GM21381 (cell line): ENCODE data around the gene TPRN.

Experiments used
- ATAC-seq: cut with Tn5 transposase; IDR thresholded peaks from one replicate; pipeline ENCODE4 v1.9.1; 2021; ENCODE audit warnings: mild to moderate bottlenecking, moderate library complexity; ENCODE audit not compliant: unreplicated experiment

Gene TPRN

DNA sequence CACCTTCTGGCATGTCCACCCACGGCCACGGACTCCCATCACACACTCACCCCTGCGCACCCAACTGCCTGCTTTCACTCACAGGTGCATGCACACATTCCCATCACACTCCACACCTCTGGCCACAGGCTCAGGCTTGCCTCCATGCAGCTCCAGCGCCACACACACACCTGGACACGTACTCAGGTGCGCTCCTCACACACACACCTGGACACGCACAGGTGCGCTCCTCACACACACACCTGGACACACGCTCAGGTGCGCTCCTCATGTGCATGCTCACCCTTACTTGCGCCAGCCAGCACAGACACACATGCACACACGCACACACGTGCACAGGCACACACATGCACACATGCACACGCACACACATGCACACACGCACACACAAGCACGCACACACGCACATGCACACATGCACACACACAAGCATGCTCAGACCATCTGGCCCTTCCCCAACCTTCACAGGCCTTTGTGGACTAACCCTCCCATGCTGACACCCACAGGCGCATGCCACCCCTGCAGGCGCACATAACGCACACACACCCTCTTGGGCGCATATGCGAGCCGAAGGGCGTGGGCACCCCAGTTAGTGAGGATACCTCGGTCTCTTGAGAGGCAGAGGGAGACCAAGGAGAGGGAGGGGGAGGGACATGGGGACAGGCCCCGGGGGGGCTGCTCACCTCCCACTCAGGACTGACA is 53.3 kb downstream of the TPRN start:
- no peak for ATAC-seq

DNA sequence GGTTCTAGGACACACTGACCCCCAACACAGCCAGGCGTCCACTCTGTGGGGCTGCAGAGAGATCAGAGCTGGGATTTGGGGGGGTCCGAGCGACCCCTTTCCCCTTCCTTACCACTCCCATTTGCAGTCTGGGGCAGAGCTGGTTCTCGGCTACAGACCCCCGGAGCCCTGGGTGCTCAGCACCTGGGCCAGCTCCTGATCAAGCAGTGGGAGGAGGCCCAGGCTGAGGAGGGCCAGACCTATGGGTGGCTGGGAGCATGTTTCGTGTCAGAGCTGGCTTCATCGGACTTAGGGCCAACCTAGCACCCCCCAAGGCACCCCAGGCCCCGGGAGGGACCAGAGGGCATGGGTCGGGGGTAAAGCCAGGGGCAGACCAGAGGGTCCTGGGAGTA is 54.0 kb downstream of the TPRN start:
- no peak for ATAC-seq

DNA sequence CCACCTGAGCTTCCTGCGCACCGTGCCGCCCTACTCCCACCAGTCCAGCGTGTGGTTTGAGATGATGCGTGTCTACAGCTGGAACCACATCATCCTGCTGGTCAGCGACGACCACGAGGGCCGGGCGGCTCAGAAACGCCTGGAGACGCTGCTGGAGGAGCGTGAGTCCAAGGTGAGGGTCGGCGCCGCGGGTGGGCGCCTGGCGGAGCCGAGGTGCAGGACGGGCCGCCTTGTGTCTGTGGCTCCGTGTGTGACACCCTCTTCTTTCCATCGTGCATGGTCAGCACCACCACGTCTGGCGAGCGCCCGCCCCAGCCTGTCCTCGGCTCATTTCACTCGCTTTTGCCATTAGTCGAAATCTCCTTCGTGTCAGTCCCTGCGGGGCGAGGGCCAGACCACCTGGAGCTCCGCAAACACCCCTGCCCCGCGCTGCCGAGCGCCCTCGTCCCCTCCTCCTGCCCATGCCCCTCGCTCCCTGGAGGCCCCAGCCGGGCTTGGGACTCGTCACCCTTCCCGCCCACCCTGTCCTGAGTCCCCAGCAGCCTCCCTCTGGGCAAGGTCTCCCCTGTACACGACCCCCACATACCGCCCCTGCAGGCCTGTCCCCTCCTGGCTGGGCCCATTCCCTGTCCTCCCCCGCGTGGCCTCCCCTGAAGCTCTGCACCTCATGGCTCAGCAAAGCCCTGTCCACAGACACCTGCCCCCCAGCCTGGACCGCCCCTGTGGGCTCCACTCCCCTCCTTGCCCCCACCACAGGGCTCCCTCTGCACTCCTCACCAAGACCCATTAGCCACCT is 54.6 kb downstream of the TPRN start:
- ATAC-seq, result no peak

DNA sequence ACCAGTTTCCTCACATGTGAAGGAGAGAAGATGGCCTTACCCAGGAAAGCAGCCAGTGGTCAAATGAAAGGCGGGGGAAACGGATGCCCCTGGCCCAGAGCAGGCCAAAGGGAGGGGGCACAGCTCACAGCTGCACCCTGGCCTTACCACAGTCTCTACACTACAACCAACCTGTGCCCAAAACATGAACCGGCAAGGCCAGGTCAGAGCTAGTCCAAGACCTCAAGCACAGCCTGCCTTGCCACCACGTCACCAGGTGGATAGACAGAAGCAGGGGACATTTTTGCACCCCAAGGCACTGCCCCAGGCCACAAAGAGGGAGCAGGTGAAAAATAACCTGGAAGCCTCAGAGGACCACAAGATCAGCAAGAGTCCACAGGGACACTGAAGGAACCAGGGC is 57.1 kb downstream of the TPRN start:
- no peak for ATAC-seq

DNA sequence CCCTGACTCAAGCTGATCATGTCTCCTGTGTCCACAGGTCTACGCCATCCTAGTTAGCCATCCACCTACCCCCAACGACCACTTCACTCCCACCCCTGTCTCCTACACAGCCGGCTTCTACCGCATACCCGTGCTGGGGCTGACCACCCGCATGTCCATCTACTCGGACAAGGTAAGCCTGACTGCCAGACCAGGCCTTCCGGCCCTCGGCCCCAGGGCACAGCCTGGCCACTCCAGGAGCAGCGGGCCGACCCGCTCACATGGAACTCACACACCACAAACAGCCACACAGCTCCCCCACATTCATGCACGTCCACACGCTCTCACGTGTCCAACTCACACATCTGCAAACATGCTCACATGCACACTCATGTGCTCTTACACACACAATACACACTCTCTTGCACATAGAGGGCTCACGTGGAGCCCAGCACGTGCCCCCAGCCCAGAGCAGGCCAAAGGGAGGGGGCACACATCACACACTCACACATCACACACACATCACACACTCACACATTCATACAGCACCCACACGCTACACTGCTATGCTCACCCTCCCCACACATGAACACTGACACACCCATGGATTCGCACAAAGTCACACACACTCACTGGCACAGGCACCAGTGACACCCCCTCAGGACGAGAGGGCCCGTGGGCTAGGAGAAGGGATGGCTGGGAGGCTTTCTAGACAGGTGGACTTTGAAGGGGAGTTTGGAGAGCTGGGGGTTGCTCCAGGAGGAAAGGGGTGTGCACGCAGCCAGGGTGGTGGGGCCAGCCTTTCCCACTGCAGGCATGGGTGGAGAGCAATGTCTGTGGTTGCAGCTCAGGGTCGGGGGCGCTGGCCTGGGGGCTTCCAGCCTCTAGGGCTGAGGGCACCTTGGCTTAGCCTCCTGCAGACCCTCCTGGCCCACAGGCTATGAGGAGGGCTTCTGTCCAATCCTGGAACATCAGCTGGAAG is 58.3 kb downstream of the TPRN start:
- ATAC-seq, result no peak
